ENCODE data around the gene IQCE. TPM values are rescaled to one million over a fixed set of nuclear protein-coding genes. Genes with fewer than 3 reads are reported as not detected.

IQCE gene
- total and polyA plus RNA-seq, 2 donors from 2014 or later = 6.1 to 27.8 TPM

DNA sequence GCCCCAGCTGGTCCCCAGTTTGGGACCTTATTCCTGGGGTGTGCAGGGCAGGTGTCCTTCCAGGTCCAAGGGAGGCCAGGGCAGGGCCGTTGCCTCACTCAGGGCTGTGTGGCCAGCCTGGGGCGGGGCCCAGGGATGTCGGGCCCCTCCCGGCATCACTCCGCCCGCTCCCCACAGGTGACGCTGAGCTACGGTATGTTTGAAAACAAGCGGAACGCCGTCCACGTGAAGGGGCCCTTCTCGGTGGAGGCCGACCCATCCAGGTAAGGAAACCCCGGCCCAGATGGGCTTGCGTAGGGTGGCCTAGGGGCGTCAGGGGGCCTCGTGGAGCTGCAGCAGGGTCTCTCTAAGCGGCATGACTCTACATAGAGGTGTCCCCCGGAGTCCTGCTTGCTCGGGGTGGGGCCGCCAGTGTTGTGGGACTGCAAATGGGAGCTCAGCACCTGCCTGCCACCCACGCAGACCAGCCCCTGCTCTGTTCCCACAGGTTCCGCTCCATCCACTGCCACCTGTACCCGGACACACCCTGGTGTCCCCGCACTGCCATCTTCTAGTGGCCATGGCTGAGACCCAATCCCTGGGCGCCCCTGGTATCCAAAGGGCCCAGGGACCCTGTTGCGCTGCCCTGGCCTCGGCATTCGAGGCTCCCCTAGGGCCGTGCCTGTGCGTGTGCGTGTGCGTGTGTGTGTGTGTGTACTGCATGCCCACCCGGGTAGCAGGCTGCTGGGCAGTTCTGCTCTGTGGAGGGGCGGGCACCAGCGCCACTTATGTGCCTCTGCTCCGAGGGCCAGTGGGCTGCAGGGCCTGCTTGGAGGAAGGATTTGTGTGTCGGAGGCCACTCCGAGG, 31.9 kb upstream of the IQCE start:
- Histone ChIP-seq H3K4me3 (ENCODE audit: low read length in 3 of 3) (no peak overlapping the region), H3K27ac (ENCODE audit: low read depth in 2 of 2, low read length in 2 of 2) (no peak overlapping the region), H3K9me3 (ENCODE audit: control insufficient read depth in 2 of 3, insufficient read depth in 1 of 3, low read length in 3 of 3) (no peaks in the 10 kb centered on the region), H3K27me3 (ENCODE audit: control insufficient read depth, insufficient read depth, low read length) (no peaks in the 10 kb centered on the region), H3K4me1 (ENCODE audit: control insufficient read depth in 2 of 3, insufficient read depth in 2 of 3, low read depth in 1 of 3, low read length in 3 of 3) (peaks cover 0 to 22% (median 0%) of the 10 kb centered on the region in 3 donors), H3K9ac (ENCODE audit: low read length in 3 of 3) (no peak overlapping the region), H3K36me3 (ENCODE audit: control insufficient read depth in 2 of 3, insufficient read depth in 3 of 3, low read length in 3 of 3) (peaks cover 0 to 4% (median 0%) of the 10 kb centered on the region in 3 donors)
- peak in 1 of 5 donors; percentile 72 for DNase-seq
- no peak for FAIRE-seq
- TF ChIP-seq CTCF (IDR thresholded peaks at IDR 0.05; ENCODE audit: borderline replicate concordance, extremely low read depth, insufficient read depth) = no peak
- intact Hi-C loops (cut with DNase I) = no loop called here

GRCh38 chr7:2527505-2528467, 31.0 kb upstream of the IQCE start:
- H3K4me3 ChIP-seq (ENCODE audit: low read length in 3 of 3) = no peak overlapping the region
- intact Hi-C loops (cut with DNase I) = no loop called here
- TF ChIP-seq CTCF (IDR thresholded peaks at IDR 0.05; ENCODE audit: borderline replicate concordance, extremely low read depth, insufficient read depth) = no peak
- peaks cover 0 to 14% (median 0%) of the 10 kb centered on the region in 3 donors for H3K4me1 ChIP-seq (ENCODE audit: control insufficient read depth in 2 of 3, insufficient read depth in 2 of 3, low read depth in 1 of 3, low read length in 3 of 3)
- H3K9ac ChIP-seq (ENCODE audit: low read length in 3 of 3) = no peak overlapping the region
- FAIRE-seq (no peak), DNase-seq (peak in 2 of 5 donors; percentile 43 to 74)
- H3K27me3 ChIP-seq (ENCODE audit: control insufficient read depth, insufficient read depth, low read length) = no peaks in the 10 kb centered on the region
- no peaks in the 10 kb centered on the region for H3K9me3 ChIP-seq (ENCODE audit: control insufficient read depth in 2 of 3, insufficient read depth in 1 of 3, low read length in 3 of 3)
- no peak overlapping the region for H3K27ac ChIP-seq (ENCODE audit: low read depth in 2 of 2, low read length in 2 of 2)
- peaks cover 0 to 4% (median 0%) of the 10 kb centered on the region in 3 donors for H3K36me3 ChIP-seq (ENCODE audit: control insufficient read depth in 2 of 3, insufficient read depth in 3 of 3, low read length in 3 of 3)

DNA sequence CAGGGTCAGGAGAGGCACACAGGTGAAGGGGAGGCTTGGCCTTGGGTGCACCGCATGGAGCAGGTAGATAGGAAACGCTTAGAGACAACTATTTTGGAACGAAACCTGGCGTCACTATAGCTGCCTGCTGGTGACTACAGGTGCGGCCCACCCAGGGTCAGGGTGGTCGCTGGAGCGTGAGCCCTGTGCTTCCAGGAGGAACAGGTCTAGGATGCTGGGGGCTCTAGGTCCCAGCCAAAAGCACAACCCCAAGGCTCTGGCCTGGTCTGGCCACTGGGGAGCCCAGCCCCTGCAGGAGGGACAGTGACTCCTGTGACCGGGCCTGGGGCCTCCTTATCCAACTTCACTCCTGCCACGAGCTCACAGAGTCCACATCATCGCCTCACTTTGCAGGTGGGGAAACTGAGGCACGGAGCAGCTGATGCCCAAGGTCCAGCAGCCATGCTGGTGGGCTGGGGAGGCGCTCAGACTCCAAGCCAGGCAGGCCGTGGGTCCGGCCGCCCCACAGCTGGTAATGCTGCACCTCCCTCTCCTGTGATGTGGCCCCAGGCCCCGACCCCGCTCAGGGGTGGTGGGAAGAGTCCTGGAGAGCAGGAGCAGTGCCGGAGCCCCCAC, 30.2 kb upstream of the IQCE start:
- Histone ChIP-seq H3K4me3 (ENCODE audit: low read length in 3 of 3) (no peak overlapping the region), H3K36me3 (ENCODE audit: control insufficient read depth in 2 of 3, insufficient read depth in 3 of 3, low read length in 3 of 3) (peaks cover 0 to 4% (median 0%) of the 10 kb centered on the region in 3 donors), H3K27ac (ENCODE audit: low read depth in 2 of 2, low read length in 2 of 2) (no peak overlapping the region), H3K27me3 (ENCODE audit: control insufficient read depth, insufficient read depth, low read length) (no peaks in the 10 kb centered on the region), H3K4me1 (ENCODE audit: control insufficient read depth in 2 of 3, insufficient read depth in 2 of 3, low read depth in 1 of 3, low read length in 3 of 3) (peaks cover 0 to 9% (median 0%) of the 10 kb centered on the region in 3 donors), H3K9me3 (ENCODE audit: control insufficient read depth in 2 of 3, insufficient read depth in 1 of 3, low read length in 3 of 3) (no peaks in the 10 kb centered on the region), H3K9ac (ENCODE audit: low read length in 3 of 3) (no peak overlapping the region)
- FAIRE-seq (no peak), DNase-seq (peak in 2 of 5 donors; percentile 56 to 73)
- TF ChIP-seq CTCF (IDR thresholded peaks at IDR 0.05; ENCODE audit: borderline replicate concordance, extremely low read depth, insufficient read depth) = no peak
- intact Hi-C loops (cut with DNase I) = no loop called here

All from kidney (tissue), 14 donors.